Measurements from ENCODE around the gene SOCS7. TPM values are rescaled to one million over a fixed set of nuclear protein-coding genes. Genes with fewer than 3 reads are reported as not detected.

SOCS7 gene, protein sequence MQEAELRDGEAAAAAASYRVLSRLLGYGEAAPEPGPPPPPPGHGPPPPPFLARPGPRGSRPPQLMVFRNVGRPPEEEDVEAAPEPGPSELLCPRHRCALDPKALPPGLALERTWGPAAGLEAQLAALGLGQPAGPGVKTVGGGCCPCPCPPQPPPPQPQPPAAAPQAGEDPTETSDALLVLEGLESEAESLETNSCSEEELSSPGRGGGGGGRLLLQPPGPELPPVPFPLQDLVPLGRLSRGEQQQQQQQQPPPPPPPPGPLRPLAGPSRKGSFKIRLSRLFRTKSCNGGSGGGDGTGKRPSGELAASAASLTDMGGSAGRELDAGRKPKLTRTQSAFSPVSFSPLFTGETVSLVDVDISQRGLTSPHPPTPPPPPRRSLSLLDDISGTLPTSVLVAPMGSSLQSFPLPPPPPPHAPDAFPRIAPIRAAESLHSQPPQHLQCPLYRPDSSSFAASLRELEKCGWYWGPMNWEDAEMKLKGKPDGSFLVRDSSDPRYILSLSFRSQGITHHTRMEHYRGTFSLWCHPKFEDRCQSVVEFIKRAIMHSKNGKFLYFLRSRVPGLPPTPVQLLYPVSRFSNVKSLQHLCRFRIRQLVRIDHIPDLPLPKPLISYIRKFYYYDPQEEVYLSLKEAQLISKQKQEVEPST
- total RNA-seq, result 14.7 TPM

DNA sequence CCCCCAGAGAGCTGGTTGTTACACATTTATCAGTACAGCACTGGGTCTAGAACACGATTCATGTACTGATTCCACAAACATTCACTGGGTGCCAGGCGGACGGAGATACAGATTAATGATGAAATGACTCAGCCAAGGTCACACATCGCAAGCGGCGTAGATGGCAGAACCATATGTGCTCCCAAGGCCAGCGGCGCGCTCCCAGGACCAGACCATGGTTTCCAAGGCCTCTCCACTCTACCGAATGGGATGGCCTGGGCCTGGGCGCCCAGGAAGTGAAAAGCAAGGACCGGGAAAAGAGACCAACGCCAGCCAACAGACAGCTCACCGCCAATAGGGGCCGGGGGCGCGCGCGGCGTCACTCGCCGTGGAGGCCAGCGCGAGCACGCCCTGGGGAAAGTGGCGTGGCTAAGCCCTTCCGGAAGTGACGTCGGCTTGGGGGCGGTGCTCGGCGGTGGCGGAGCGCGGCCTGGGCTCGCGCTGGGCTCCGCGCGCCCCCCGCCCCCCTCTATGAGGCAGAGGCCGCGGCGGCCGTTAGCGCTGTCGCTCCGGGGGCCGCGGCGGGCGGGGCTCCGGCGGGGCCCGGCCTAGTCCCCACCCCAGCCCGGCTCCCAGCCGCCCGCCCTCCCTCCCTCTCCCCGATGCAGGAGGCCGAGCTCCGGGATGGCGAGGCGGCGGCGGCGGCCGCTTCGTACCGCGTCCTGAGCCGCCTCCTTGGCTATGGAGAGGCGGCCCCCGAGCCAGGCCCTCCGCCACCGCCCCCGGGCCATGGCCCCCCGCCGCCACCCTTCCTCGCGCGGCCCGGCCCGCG is at the start of gene SOCS7:
Gene SOCS7 (plus strand): TSS at position 433 of the 811 bp plus-strand sequence. CDS start 209 bp downstream, at position 642.
- H3K4me1 ChIP-seq, result peaks cover 44% of the 10 kb centered on the region

DNA sequence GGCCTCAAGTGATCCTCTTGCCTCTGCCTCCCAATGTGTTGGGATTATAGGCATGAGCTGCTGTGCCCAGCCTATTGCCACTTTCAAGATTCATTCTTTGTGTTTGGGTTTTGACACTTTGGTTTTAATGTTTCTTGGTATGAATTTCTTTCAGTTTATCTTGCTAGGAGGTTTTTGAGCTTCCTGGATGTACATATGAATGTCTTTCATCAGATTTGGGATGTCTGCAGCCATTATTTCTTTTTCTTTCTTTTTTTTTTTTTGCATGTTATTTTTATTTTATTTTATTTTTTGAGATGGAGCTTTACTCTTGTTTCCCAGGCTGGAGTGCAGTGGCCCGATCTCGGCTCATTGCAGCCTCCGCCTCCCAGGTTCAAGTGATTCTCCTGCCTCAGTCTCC is 36.1 kb upstream of the SOCS7 start:
- Histone ChIP-seq H3K4me3 (no peak overlapping the region), H3K36me3 (peaks cover 0 to 13% of the 10 kb centered on the region in 2 donors), H3K4me1 (no peaks in the 10 kb centered on the region), H3K9me3 (no peaks in the 10 kb centered on the region), H3K27ac (no peak overlapping the region), H3K27me3 (no peaks in the 10 kb centered on the region)
- intact Hi-C loops (cut with DNase I), result no loop called here
- no peak for DNase-seq (ENCODE audit: extremely low spot score in 2 of 2)
- TF ChIP-seq, protein P1, sequence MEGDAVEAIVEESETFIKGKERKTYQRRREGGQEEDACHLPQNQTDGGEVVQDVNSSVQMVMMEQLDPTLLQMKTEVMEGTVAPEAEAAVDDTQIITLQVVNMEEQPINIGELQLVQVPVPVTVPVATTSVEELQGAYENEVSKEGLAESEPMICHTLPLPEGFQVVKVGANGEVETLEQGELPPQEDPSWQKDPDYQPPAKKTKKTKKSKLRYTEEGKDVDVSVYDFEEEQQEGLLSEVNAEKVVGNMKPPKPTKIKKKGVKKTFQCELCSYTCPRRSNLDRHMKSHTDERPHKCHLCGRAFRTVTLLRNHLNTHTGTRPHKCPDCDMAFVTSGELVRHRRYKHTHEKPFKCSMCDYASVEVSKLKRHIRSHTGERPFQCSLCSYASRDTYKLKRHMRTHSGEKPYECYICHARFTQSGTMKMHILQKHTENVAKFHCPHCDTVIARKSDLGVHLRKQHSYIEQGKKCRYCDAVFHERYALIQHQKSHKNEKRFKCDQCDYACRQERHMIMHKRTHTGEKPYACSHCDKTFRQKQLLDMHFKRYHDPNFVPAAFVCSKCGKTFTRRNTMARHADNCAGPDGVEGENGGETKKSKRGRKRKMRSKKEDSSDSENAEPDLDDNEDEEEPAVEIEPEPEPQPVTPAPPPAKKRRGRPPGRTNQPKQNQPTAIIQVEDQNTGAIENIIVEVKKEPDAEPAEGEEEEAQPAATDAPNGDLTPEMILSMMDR (IDR thresholded peaks at IDR 0.05), result no peak
- TF ChIP-seq POLR2A (IDR thresholded peaks at IDR 0.05) (no peak), POLR2AphosphoS5 (IDR thresholded peaks at IDR 0.05; ENCODE audit: insufficient read depth in 1 of 2, low read depth in 1 of 2) (no peak)

More for the DNA sequence above, at the start of gene SOCS7:
- Histone ChIP-seq H3K9me3 (no peaks in the 10 kb centered on the region), H3K4me3 (peak within 1 kb of the TSS; percentile 80 to 99), H3K27ac (peak within 1 kb of the TSS; percentile 91), H3K27me3 (no peaks in the 10 kb centered on the region), H3K36me3 (no peaks in the 10 kb centered on the region)
- no peak for DNase-seq (ENCODE audit: extremely low spot score in 2 of 2)
- TF ChIP-seq POLR2AphosphoS5 (IDR thresholded peaks at IDR 0.05; ENCODE audit: insufficient read depth in 1 of 2, low read depth in 1 of 2) (peak; percentile 66 to 79), POLR2A (IDR thresholded peaks at IDR 0.05) (peak in 1 of 2 donors; percentile 22)
- TF ChIP-seq, protein P1 (IDR thresholded peaks at IDR 0.05), result no peak
- intact Hi-C loops (cut with DNase I), result no loop called here

DNA sequence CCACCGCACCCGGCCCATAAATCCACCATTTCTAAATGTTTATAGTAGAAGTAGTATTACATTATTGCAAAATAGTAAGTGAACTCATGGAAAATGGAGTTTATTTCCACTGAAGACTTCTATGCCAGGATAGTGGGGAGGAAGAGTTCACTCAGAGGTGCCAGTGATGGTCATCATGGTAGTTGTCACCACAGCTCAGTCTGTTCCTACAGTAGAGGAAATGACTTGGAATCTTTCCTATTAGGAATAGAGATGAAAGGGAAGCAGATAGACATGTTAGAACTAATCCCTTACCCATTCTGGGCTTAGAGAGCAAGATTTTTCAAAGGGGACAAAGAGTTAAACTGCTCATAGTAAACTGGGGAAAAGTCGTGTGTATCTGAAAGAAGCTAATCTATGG is 34.6 kb upstream of the SOCS7 start:
- no peaks in the 10 kb centered on the region for H3K9me3 ChIP-seq
- H3K27me3 ChIP-seq, result no peaks in the 10 kb centered on the region
- intact Hi-C loops (cut with DNase I), result no loop called here
- TF ChIP-seq POLR2AphosphoS5 (IDR thresholded peaks at IDR 0.05; ENCODE audit: insufficient read depth in 1 of 2, low read depth in 1 of 2), result no peak
- TF ChIP-seq, protein P1 (IDR thresholded peaks at IDR 0.05), result no peak
- TF ChIP-seq POLR2A (IDR thresholded peaks at IDR 0.05), result no peak
- H3K27ac ChIP-seq, result no peak overlapping the region
- peaks cover 0 to 16% of the 10 kb centered on the region in 2 donors for H3K36me3 ChIP-seq
- no peaks in the 10 kb centered on the region for H3K4me1 ChIP-seq
- no peak overlapping the region for H3K4me3 ChIP-seq
- no peak for DNase-seq (ENCODE audit: extremely low spot score in 2 of 2)

DNA sequence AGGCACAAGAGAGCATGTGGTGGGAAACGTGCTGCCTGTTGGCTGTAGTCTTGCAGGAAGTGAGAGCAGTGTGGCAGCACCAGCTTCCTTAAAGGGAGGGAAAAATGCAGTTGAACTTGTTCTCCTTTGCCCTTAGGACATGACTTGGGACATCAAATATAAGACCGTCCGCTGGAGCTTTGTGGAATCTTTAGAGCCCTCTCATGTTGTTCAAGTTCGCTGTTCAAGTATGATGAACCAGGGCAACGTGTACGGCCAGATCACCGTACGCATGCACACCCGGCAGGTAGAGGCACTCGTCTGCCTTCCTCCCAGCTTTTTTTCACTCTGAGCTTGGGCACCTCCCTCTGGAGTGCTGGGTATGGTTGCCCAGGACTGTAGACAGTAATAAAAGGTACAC is 31.2 kb upstream of the SOCS7 start:
- H3K4me3 ChIP-seq, result no peak overlapping the region
- no peak overlapping the region for H3K27ac ChIP-seq
- DNase-seq (ENCODE audit: extremely low spot score in 2 of 2), result no peak
- intact Hi-C loops (cut with DNase I), result no loop called here
- H3K27me3 ChIP-seq, result no peaks in the 10 kb centered on the region
- peaks cover 0 to 16% of the 10 kb centered on the region in 2 donors for H3K36me3 ChIP-seq
- no peaks in the 10 kb centered on the region for H3K4me1 ChIP-seq
- no peak for TF ChIP-seq POLR2AphosphoS5 (IDR thresholded peaks at IDR 0.05; ENCODE audit: insufficient read depth in 1 of 2, low read depth in 1 of 2)
- TF ChIP-seq POLR2A (IDR thresholded peaks at IDR 0.05), result no peak
- TF ChIP-seq, protein P1 (IDR thresholded peaks at IDR 0.05), result no peak
- H3K9me3 ChIP-seq, result no peaks in the 10 kb centered on the region
